Neural cell (in vitro differentiated cells): ENCODE measurements around the gene SH2D1B. TPM values are rescaled to one million over a fixed set of nuclear protein-coding genes. Genes with fewer than 3 reads are reported as not detected.
A peak's percentile ranks its signal among the peaks of the same experiment; 100 is the strongest.

Experiments
- H2AFZ ChIP-seq: fragments of 200-600, 300-800 bp; sonication (generic), shearing (Covaris generic); 2 replicates; pipeline ENCODE4 v1.6.0; 2014; ENCODE audit warnings: low read depth, mild to moderate bottlenecking, antibody characterized with exemption, low read length, moderate library complexity
- H3F3A ChIP-seq: fragments of 200-600 bp; shearing (Covaris generic); 2 replicates; pipeline ENCODE4 v1.6.1; 2016; ENCODE audit warnings: mild to moderate bottlenecking, moderate library complexity, mixed read lengths, antibody characterized with exemption, low read length; ENCODE audit not compliant: insufficient read depth, poor library complexity, severe bottlenecking
- H3K27ac ChIP-seq: fragments of 200-600, 300-800 bp; sonication (generic), shearing (Covaris generic); 2 replicates; pipeline ENCODE4 v1.5.1; 2014; ENCODE audit warnings: mild to moderate bottlenecking, low read length, moderate library complexity
- H3K27me3 ChIP-seq: fragments of 300-800, 200-600 bp; sonication (generic), shearing (Covaris generic); 2 replicates; pipeline ENCODE4 v1.6.0; 2014; ENCODE audit warnings: mild to moderate bottlenecking, low read depth, low read length, moderate library complexity; ENCODE audit not compliant: insufficient read depth
- H3K36me3 ChIP-seq: fragments of 300-800, 200-600 bp; sonication (generic), shearing (Covaris generic); 2 replicates; pipeline ENCODE4 v1.5.1; 2014; ENCODE audit warnings: mild to moderate bottlenecking, antibody characterized with exemption, low read length, moderate library complexity; ENCODE audit not compliant: insufficient read depth
- H3K4me2 ChIP-seq: fragments of 300-800, 200-600 bp; sonication (generic), shearing (Covaris generic); 2 replicates; pipeline ENCODE4 v1.6.0; 2014; ENCODE audit warnings: mild to moderate bottlenecking, low read length
- H3K4me3 ChIP-seq: fragments of 300-800, 200-600 bp; sonication (generic), shearing (Covaris generic); 2 replicates; pipeline ENCODE4 v1.5.1; 2014; ENCODE audit warnings: mild to moderate bottlenecking, low read length, moderate library complexity
- H3K79me2 ChIP-seq: fragments of 200-600 bp; shearing (Covaris generic); replicated peaks from 2 replicates; pipeline ENCODE4 v1.6.0; 2014; ENCODE audit warnings: mild to moderate bottlenecking, low read length, moderate library complexity; ENCODE audit not compliant: insufficient read depth
- H3K9ac ChIP-seq: fragments of 300-800, 200-600 bp; sonication (generic), shearing (Covaris generic); 2 replicates; pipeline ENCODE4 v1.6.1; 2016; ENCODE audit warnings: mild to moderate bottlenecking, low read length, mixed read lengths
- H3K9me2 ChIP-seq: fragments of 200-600 bp; shearing (Covaris generic); 2 replicates; pipeline ENCODE4 v1.6.1; 2016; ENCODE audit warnings: mild to moderate bottlenecking, low read length, mixed read lengths; ENCODE audit not compliant: insufficient read depth
- H3K9me3 ChIP-seq: fragments of 200-600, 300-800 bp; sonication (generic), shearing (Covaris generic); 2 replicates; pipeline ENCODE4 v1.6.1; 2016; ENCODE audit warnings: mild to moderate bottlenecking, mixed run types, low read length, moderate library complexity, mixed read lengths
- H4K20me1 ChIP-seq: fragments of 200-600 bp; shearing (Covaris generic); 2 replicates; pipeline ENCODE4 v1.6.1; 2016; ENCODE audit warnings: mild to moderate bottlenecking, mixed run types; ENCODE audit not compliant: insufficient read depth
- CTCF ChIP-seq: fragments of 450-650 bp; IDR thresholded peaks from 2 replicates; pipeline ENCODE4 v1.5.1; 2014; ENCODE audit warnings: antibody characterized with exemption, mild to moderate bottlenecking, moderate library complexity; ENCODE audit not compliant: poor library complexity, severe bottlenecking
- EP300 ChIP-seq: fragments of 450-650 bp; conservative IDR thresholded peaks from 2 replicates; pipeline ENCODE4 v1.6.1; 2014; ENCODE audit warnings: antibody characterized with exemption, mild to moderate bottlenecking, moderate library complexity; ENCODE audit not compliant: poor library complexity, severe bottlenecking
- EZH2 ChIP-seq: fragments of 200-600, 300-800 bp; shearing (Covaris generic), sonication (generic); IDR thresholded peaks from 2 replicates; pipeline ENCODE4 v1.6.1; 2014; ENCODE audit warnings: antibody characterized with exemption, low read length, borderline replicate concordance, mild to moderate bottlenecking; ENCODE audit not compliant: insufficient read depth, poor library complexity, severe bottlenecking
- MXI1 ChIP-seq: fragments of 450-650 bp; conservative IDR thresholded peaks from 2 replicates; pipeline ENCODE4 v1.6.1; 2014; ENCODE audit warnings: antibody characterized with exemption, mild to moderate bottlenecking; ENCODE audit not compliant: poor library complexity, severe bottlenecking
- POLR2AphosphoS5 ChIP-seq: IDR thresholded peaks from 2 replicates; pipeline ENCODE4 v1.6.1; 2012
- RAD21 ChIP-seq: fragments of 450-650 bp; conservative IDR thresholded peaks from 2 replicates; pipeline ENCODE4 v1.6.1; 2014; ENCODE audit warnings: antibody characterized with exemption, mild to moderate bottlenecking, moderate library complexity
- REST ChIP-seq: IDR thresholded peaks from 2 replicates; pipeline ENCODE4 v1.6.1; 2012; ENCODE audit warnings: borderline replicate concordance
- SMC3 ChIP-seq: fragments of 450-650 bp; conservative IDR thresholded peaks from 2 replicates; pipeline ENCODE4 v1.6.1; 2014; ENCODE audit warnings: antibody characterized with exemption, mild to moderate bottlenecking, moderate library complexity; ENCODE audit not compliant: poor library complexity
- TAF1 ChIP-seq: IDR thresholded peaks from 2 replicates; pipeline ENCODE4 v1.6.1; 2012; ENCODE audit warnings: low read depth
- polyA plus RNA-seq: library from polyadenylated mRNA; depleted of rRNA; stranded (reverse); fragments of >200 nt; gene quantifications from 2 replicates; pipeline ENCODE4 v1.2.3, GENCODE V29; 2014

SH2D1B gene
- polyA plus RNA-seq, 1 donor from 2014 or later: not detected

GRCh38 chr1:162358928-162359327, 53.0 kb downstream of the SH2D1B start:
- Histone ChIP-seq H3K4me3 (no peak overlapping the region), H4K20me1 (no peaks in the 10 kb centered on the region), H2AFZ (no peak overlapping the region), H3K9me3 (no peaks in the 10 kb centered on the region), H3K36me3 (peaks cover 6% of the 10 kb centered on the region), H3K4me2 (no peak overlapping the region), H3K27ac (no peak overlapping the region), H3K27me3 (no peaks in the 10 kb centered on the region), H3K79me2 (no peaks in the 10 kb centered on the region), H3F3A (no peaks in the 10 kb centered on the region), H3K9me2 (no peaks in the 10 kb centered on the region), H3K9ac (no peak overlapping the region)
- TF ChIP-seq MXI1: no peak
- no peak for TF ChIP-seq RAD21
- no peak for TF ChIP-seq EP300
- TF ChIP-seq TAF1: no peak
- no peak for TF ChIP-seq REST
- no peak for TF ChIP-seq EZH2
- TF ChIP-seq CTCF: no peak
- no peak for TF ChIP-seq SMC3
- no peak for TF ChIP-seq POLR2AphosphoS5

- Histone ChIP-seq H3K27ac (no peak overlapping the region), H3K79me2 (no peaks in the 10 kb centered on the region)
- no peak for TF ChIP-seq TAF1
- TF ChIP-seq SMC3: no peak
- no peak for TF ChIP-seq POLR2AphosphoS5
- TF ChIP-seq RAD21: no peak
- no peak for TF ChIP-seq EZH2
- TF ChIP-seq CTCF: peak; percentile 15
These were observed 54.2 kb downstream of the SH2D1B start for GRCh38 chr1:162357681-162358266.

More at GRCh38 chr1:162357681-162358266, 54.2 kb downstream of the SH2D1B start:
- Histone ChIP-seq H3K36me3 (peaks cover 6% of the 10 kb centered on the region), H4K20me1 (no peaks in the 10 kb centered on the region), H3K9ac (no peak overlapping the region), H2AFZ (no peak overlapping the region), H3K27me3 (no peaks in the 10 kb centered on the region), H3F3A (no peaks in the 10 kb centered on the region), H3K4me3 (no peak overlapping the region), H3K4me2 (no peak overlapping the region), H3K9me2 (no peaks in the 10 kb centered on the region), H3K9me3 (no peaks in the 10 kb centered on the region)
